Right cardiac atrium (tissue), 5 donors: ENCODE data around the gene FAM98B. TPM values are rescaled to one million over a fixed set of nuclear protein-coding genes. Genes with fewer than 3 reads are reported as not detected.

Source experiments
- ATAC-seq, 2 donors: fragments of 200-7000 bp; cut with Tn5 transposase; one replicate each; pipeline versions ENCODE4 v1.8.0 to v1.9.1; 2020; ENCODE audit warnings: moderate library complexity in 2 of 2, mild to moderate bottlenecking in 1 of 2
- DNase-seq, 3 donors: peaks; one replicate each; pipeline ENCODE4 v3.0.0-alpha.2; 2020
- H3K27ac ChIP-seq: one replicate; pipeline ENCODE4 v1.5.1; 2013; ENCODE audit warnings: mild to moderate bottlenecking, low read length, control low read depth, moderate library complexity
- H3K27me3 ChIP-seq: one replicate; pipeline ENCODE4 v1.6.1; 2013; ENCODE audit not compliant: control insufficient read depth, insufficient read depth
- H3K4me1 ChIP-seq: one replicate; pipeline ENCODE4 v1.6.1; 2013; ENCODE audit warnings: low read length; ENCODE audit not compliant: control insufficient read depth, insufficient read depth
- H3K4me3 ChIP-seq: one replicate; pipeline ENCODE4 v1.5.1; 2013; ENCODE audit warnings: low read length, control low read depth
- H3K9me3 ChIP-seq: one replicate; pipeline ENCODE4 v1.6.1; 2013; ENCODE audit warnings: low read length; ENCODE audit not compliant: control insufficient read depth
- WGBS: extraction: QIAGEN DNeasy Blood & Tissue Kit; methylation state at CpG from one replicate; pipeline ENCODE4 v1.1.7; 2013; 5-methylcytosine and 5-hydroxymethylcytosine counted together
- intact Hi-C, 4 donors: fragments of 100-400 bp; cut with DNase I; formaldehyde crosslinking; loops; one replicate each; pipeline versions ENCODE4 v1.11.0 to v1.14.0; 2022 to 2023
- long read RNA-seq, 4 donors: library from polyadenylated mRNA; unstranded; transcript quantifications; one replicate each; pipeline ENCODE4 v2.0.0, GENCODE V29; 2020 to 2021
- polyA plus RNA-seq: library from polyadenylated mRNA; stranded (reverse); fragments of 200-250 nt; gene quantifications from one replicate; pipeline ENCODE4 v1.2.3, GENCODE V29; 2013
- total RNA-seq, 4 donors: library from RNA; stranded (reverse); fragmentation: NEBNext Ultra II Directional; extraction: Animal tissue kit (Norgen Biotek cat#: 25700); gene quantifications; one replicate each; pipeline ENCODE4 v1.2.1, GENCODE V29; 2021
- donor health status: healthy with polysubstance abuse.
- donor health status: DM: no; HTN: yes; CAD: no.
- donor health status: DM: no; HTN: no; CAD: no.
- donor health status: DM: no; HTN: yes; CAD: no; lungs with severe emphysema.
- donor health status: DM: yes; HTN: yes; CAD: no.

FAM98B gene
- total RNA-seq (10 to 100 TPM; 20.5 to 26.8 (median 26.6) TPM), polyA plus RNA-seq (13.9 TPM)
- long read RNA-seq, donor 1, partial matches to known transcripts: 0 of 2 reads
- long read RNA-seq, donor 1, other reads (novel, unspliced or antisense): 2 of 2 reads
- long read RNA-seq, donor 2, partial matches to known transcripts: 0 of 2 reads
- long read RNA-seq, donor 2, other reads (novel, unspliced or antisense): 1 of 2 reads
- long read RNA-seq, donor 3, partial matches to known transcripts: 0 of 6 reads
- long read RNA-seq, donor 3, other reads (novel, unspliced or antisense): 3 of 6 reads
- long read RNA-seq, donor 4, partial matches to known transcripts: 0 of 1 reads
- long read RNA-seq, donor 4, other reads (novel, unspliced or antisense): 1 of 1 reads

DNA sequence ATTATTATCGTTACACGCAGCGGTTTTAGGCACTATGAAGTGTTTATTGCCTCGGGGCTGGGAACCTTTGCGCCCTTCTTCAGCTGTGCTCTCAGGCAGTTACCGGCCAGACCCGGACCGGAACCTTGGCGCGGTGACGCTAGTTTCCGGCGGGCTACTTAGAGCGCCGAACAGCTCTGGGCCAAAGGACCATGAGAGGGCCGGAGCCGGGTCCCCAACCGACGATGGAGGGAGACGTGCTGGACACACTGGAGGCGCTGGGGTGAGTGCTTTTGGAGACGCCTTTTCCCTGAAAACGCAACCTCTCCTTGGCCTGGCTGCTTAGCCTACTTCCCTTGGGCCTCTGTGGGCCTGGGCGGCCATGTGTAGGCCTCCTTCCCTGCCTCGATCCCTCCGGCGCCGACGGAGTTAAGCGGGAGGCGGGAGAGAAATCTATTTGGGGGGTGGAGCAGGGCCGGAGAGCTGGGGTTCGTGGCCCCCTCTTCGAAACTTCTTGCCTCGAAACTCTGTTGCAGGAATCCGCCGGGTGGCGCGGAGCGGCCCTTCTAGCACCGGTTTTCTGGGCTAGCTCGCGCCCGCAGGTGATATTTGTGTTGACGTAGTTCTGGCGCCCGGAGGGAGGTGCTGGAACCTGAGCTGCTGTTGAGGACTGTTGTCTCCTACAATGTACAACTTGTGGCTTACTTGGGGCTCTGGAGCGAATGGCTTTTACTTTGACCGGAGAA is at the start of gene FAM98B:
Gene FAM98B (plus strand): TSS at position 157 of the 725 bp plus-strand sequence. CDS start 35 bp downstream, at position 192.
- peak within 1 kb of the TSS; percentile 100 for H3K27ac ChIP-seq
- peak; percentile 86 to 95 (median 95) for DNase-seq
- no peaks in the 10 kb centered on the region for H3K27me3 ChIP-seq
- WGBS: under 1% methylated on average over 49 of the region's 49 CpGs
- intact Hi-C loops: no loop called here
- no peaks in the 10 kb centered on the region for H3K9me3 ChIP-seq
- ATAC-seq: peak; percentile 98 to 99
- peak within 1 kb of the TSS; percentile 99 for H3K4me3 ChIP-seq
- H3K4me1 ChIP-seq: no peaks in the 10 kb centered on the region

DNA sequence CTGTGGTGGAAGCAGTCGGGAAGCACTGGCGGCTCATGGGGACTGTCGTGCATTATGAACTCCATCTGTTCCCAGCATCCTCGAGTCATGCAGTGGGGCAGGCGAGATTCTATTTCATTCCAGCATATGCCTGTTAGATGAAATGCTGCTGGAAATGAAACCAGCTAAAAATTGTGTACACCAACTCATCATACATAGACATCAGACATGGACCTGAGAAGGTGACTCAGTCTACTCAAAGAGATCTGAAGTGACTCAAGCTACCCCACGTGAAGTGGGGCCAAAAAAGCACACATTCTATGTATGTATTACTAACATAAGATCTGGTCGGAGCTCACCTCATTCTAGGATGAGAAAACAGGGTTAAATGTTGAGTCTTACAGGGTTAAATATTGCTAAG is 47.5 kb upstream of the FAM98B start:
- Histone ChIP-seq H3K9me3 (no peaks in the 10 kb centered on the region), H3K27ac (no peak overlapping the region), H3K4me1 (no peaks in the 10 kb centered on the region), H3K27me3 (no peaks in the 10 kb centered on the region), H3K4me3 (no peak overlapping the region)
- 58% methylated on average over 7 of the region's 7 CpGs for WGBS
- intact Hi-C loops: loop anchor here in 1 of 4 donors (10.0 kb wide), 1 partner anchor 52 kb away; no protein-coding TSS in a partner anchor
- DNase-seq: no peak
- ATAC-seq: no peak

- no peak for DNase-seq
- Histone ChIP-seq H3K9me3 (no peaks in the 10 kb centered on the region), H3K27ac (no peak overlapping the region), H3K27me3 (no peaks in the 10 kb centered on the region), H3K4me1 (peaks cover 3% of the 10 kb centered on the region), H3K4me3 (no peak overlapping the region)
- WGBS: 88% methylated on average over 4 of the region's 4 CpGs
- intact Hi-C loops: loop anchor here in 1 of 4 donors (10.0 kb wide), 1 partner anchor 54 kb away; no protein-coding TSS in a partner anchor
- no peak for ATAC-seq
Measured at GRCh38 chr15:38408576-38408975, 45.4 kb upstream of the FAM98B start.

GRCh38 chr15:38411902-38412301 is 42.0 kb upstream of the FAM98B start:
- DNase-seq: no peak
- Histone ChIP-seq H3K9me3 (no peaks in the 10 kb centered on the region), H3K4me1 (peaks cover 3% of the 10 kb centered on the region), H3K4me3 (no peak overlapping the region), H3K27ac (peak overlapping the region; percentile 64), H3K27me3 (no peaks in the 10 kb centered on the region)
- intact Hi-C loops: no loop called here
- ATAC-seq: no peak
- WGBS: 33% methylated on average over 3 of the region's 3 CpGs

DNA sequence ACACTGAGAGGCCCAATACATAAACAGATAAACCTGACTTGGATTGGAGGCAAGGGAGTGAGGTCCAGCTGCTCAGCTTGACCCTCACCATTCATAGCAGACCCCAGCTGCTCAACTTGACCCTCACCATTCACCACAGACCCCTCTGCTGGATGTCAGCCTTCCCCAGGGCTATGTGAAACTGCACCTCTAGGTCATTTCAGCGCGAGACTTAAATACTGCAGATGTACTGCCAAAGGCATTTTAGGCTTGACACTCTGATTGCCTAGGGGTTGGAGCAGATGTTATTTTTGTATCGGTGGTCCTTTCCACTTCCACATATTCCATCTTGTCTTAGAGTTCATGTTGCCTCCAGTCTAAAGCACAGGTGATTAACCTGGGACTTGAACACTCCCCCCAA is 41.5 kb upstream of the FAM98B start:
- Histone ChIP-seq H3K4me1 (peaks cover 3% of the 10 kb centered on the region), H3K27ac (no peak overlapping the region), H3K27me3 (no peaks in the 10 kb centered on the region), H3K4me3 (no peak overlapping the region), H3K9me3 (no peaks in the 10 kb centered on the region)
- WGBS: 45% methylated on average over 3 of the region's 3 CpGs
- intact Hi-C loops: no loop called here
- ATAC-seq: no peak
- no peak for DNase-seq

DNA sequence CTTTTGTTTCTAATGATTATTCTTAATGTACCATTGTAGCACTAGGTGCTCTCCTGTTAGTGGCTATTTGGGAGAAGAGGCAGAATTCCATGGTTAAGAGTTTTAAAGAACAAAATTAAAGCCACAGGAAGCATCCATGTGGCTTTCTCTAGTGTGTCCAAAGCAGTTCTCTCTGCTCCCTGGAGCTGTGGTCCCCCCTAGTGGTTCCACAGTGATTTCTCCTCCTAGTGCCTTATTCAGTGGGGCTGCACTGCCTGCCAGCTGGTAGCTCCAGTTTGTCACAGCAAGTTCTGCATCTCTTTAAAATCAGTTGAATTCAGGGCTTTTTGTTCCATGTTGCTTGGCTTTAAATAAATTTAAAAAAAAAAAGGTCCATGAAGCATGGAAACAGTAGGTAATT is 39.6 kb upstream of the FAM98B start:
- H3K4me1 ChIP-seq: peaks cover 3% of the 10 kb centered on the region
- intact Hi-C loops: no loop called here
- peak; percentile 57 to 80 (median 79) for DNase-seq

GRCh38 chr15:38421069-38421690 is 32.7 kb upstream of the FAM98B start:
- 72% methylated on average over 4 of the region's 4 CpGs for WGBS
- Histone ChIP-seq H3K4me3 (no peak overlapping the region), H3K27me3 (no peaks in the 10 kb centered on the region), H3K9me3 (no peaks in the 10 kb centered on the region), H3K27ac (no peak overlapping the region), H3K4me1 (no peaks in the 10 kb centered on the region)
- intact Hi-C loops: no loop called here
- no peak for DNase-seq
- ATAC-seq: no peak

More for the DNA sequence above, 39.6 kb upstream of the FAM98B start:
- Histone ChIP-seq H3K9me3 (no peaks in the 10 kb centered on the region), H3K27me3 (no peaks in the 10 kb centered on the region), H3K4me3 (no peak overlapping the region), H3K27ac (no peak overlapping the region)
- ATAC-seq: peak; percentile 90 to 94

- H3K27ac ChIP-seq: no peak overlapping the region
- H3K27me3 ChIP-seq: no peaks in the 10 kb centered on the region
- ATAC-seq (no peak), DNase-seq (no peak)
- intact Hi-C loops: no loop called here
- 79% methylated on average over 4 of the region's 4 CpGs for WGBS
- H3K9me3 ChIP-seq: no peaks in the 10 kb centered on the region
- H3K4me3 ChIP-seq: no peak overlapping the region
- no peaks in the 10 kb centered on the region for H3K4me1 ChIP-seq
Measured at GRCh38 chr15:38424101-38424552, 29.8 kb upstream of the FAM98B start.

GRCh38 chr15:38425269-38425668 is 28.7 kb upstream of the FAM98B start:
- ATAC-seq (no peak), DNase-seq (no peak)
- Histone ChIP-seq H3K4me3 (no peak overlapping the region), H3K9me3 (no peaks in the 10 kb centered on the region), H3K27ac (no peak overlapping the region), H3K27me3 (no peaks in the 10 kb centered on the region), H3K4me1 (no peaks in the 10 kb centered on the region)
- WGBS: 77% methylated on average over 1 of the region's 1 CpG
- intact Hi-C loops: no loop called here

DNA sequence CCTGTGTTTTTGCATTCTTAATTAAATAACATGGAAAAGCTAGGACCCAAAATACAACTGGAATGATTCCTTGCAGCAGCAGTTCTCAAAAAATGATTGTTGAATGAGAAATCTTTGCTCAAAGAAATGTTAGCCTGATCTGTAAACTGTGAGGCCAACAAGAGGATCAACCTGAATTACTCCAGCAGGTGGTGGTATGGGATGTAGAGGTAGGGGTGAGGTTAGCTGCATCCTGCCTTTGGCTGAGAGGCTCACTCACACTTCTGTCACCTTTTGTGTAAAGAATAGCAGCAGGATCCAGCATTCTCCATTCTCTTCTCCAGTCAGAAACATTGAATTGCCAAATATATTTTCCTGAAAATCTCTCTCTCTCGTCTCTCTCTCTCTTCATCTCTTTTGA is 26.5 kb upstream of the FAM98B start:
- H3K9me3 ChIP-seq: no peaks in the 10 kb centered on the region
- no peaks in the 10 kb centered on the region for H3K27me3 ChIP-seq
- H3K4me3 ChIP-seq: no peak overlapping the region
- intact Hi-C loops: no loop called here
- no peak for ATAC-seq
- no peak for DNase-seq
- no peaks in the 10 kb centered on the region for H3K4me1 ChIP-seq
- 78% methylated on average over 1 of the region's 1 CpG for WGBS
- H3K27ac ChIP-seq: no peak overlapping the region
